ENCODE results near the gene OXNAD1. TPM values are rescaled to one million over a fixed set of nuclear protein-coding genes. Genes with fewer than 3 reads are reported as not detected.

The OXNAD1 gene
- total RNA-seq, 1 experiment from 2014 or later: 12.1 TPM

DNA sequence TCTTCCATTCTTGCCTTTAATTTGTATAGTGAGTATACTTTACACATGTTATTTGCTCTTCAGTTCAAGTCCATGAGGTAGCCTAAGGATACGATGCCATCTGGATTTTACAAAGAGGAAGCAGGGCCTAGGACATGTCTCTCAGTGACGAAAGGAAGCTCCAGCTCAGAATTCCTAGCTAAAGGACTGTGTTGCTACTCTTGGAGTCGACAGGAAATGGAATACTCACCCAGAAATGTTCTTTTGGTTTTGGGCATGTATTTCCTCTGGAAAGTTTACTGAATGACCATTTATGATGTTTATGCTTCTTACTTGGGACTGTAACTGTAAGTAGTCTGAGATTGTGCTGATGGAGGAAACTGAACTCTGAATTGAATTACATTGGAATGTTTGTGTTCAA lies 12.5 kb downstream of the OXNAD1 start:
- no peak for DNase-seq (ENCODE audit: low read depth, low spot score)
- H3K4me2 ChIP-seq (ENCODE audit: low read length): no peak overlapping the region
- H3K27me3 ChIP-seq (ENCODE audit: insufficient read depth, low read length): no peaks in the 10 kb centered on the region
- CTCF ChIA-PET: interaction anchor here (1.2 kb wide), 1 partner anchor 13 kb away, joined by 3 read pairs; no protein-coding TSS in a partner anchor
- no peaks in the 10 kb centered on the region for H3K79me2 ChIP-seq (ENCODE audit: insufficient read depth, low read length)
- ATAC-seq: no peak
- BruUV-seq (replicated peaks): no TSS peak
- no peak overlapping the region for H3K27ac ChIP-seq (ENCODE audit: low read depth, low read length)
- H3K9me2 ChIP-seq (ENCODE audit: insufficient read depth): no peaks in the 10 kb centered on the region
- no peaks in the 10 kb centered on the region for H3K9me3 ChIP-seq (ENCODE audit: control insufficient read depth in 1 of 2, insufficient read depth in 1 of 2, low read depth in 1 of 2, low read length in 2 of 2)
- POLR2A ChIA-PET: no interaction called here
- H4K20me1 ChIP-seq (ENCODE audit: insufficient read depth): no peaks in the 10 kb centered on the region
- TF ChIP-seq POLR2AphosphoS5 (IDR thresholded peaks at IDR 0.05; ENCODE audit: low read depth, low read length) (no peak), FOSL1 (IDR thresholded peaks at IDR 0.05; ENCODE audit: low read depth) (no peak), SP1 (IDR thresholded peaks at IDR 0.05; ENCODE audit: low read depth) (no peak), RAD21 (IDR thresholded peaks at IDR 0.05; ENCODE audit: low read depth) (no peak), ZNF274 (IDR thresholded peaks at IDR 0.05; ENCODE audit: low read depth, low read length) (no peak), ZFX (IDR thresholded peaks at IDR 0.05) (no peak), CEBPB (IDR thresholded peaks at IDR 0.05; ENCODE audit: low read depth) (no peak), EGR1 (IDR thresholded peaks at IDR 0.05; ENCODE audit: low read depth) (no peak), SRF (IDR thresholded peaks at IDR 0.05; ENCODE audit: low read depth) (no peak), CBX3 (IDR thresholded peaks at IDR 0.05; ENCODE audit: low read depth) (no peak), TCF7L2 (IDR thresholded peaks at IDR 0.05; ENCODE audit: borderline replicate concordance, extremely low read depth, insufficient read depth, insufficient read length) (no peak), EZH2 (IDR thresholded peaks at IDR 0.05) (no peak)
- TF ChIP-seq, protein P1, sequence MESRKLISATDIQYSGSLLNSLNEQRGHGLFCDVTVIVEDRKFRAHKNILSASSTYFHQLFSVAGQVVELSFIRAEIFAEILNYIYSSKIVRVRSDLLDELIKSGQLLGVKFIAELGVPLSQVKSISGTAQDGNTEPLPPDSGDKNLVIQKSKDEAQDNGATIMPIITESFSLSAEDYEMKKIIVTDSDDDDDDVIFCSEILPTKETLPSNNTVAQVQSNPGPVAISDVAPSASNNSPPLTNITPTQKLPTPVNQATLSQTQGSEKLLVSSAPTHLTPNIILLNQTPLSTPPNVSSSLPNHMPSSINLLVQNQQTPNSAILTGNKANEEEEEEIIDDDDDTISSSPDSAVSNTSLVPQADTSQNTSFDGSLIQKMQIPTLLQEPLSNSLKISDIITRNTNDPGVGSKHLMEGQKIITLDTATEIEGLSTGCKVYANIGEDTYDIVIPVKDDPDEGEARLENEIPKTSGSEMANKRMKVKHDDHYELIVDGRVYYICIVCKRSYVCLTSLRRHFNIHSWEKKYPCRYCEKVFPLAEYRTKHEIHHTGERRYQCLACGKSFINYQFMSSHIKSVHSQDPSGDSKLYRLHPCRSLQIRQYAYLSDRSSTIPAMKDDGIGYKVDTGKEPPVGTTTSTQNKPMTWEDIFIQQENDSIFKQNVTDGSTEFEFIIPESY (IDR thresholded peaks at IDR 0.05; ENCODE audit: extremely low read depth, insufficient replicate concordance, low read length): no peak
- TF ChIP-seq, protein P2, sequence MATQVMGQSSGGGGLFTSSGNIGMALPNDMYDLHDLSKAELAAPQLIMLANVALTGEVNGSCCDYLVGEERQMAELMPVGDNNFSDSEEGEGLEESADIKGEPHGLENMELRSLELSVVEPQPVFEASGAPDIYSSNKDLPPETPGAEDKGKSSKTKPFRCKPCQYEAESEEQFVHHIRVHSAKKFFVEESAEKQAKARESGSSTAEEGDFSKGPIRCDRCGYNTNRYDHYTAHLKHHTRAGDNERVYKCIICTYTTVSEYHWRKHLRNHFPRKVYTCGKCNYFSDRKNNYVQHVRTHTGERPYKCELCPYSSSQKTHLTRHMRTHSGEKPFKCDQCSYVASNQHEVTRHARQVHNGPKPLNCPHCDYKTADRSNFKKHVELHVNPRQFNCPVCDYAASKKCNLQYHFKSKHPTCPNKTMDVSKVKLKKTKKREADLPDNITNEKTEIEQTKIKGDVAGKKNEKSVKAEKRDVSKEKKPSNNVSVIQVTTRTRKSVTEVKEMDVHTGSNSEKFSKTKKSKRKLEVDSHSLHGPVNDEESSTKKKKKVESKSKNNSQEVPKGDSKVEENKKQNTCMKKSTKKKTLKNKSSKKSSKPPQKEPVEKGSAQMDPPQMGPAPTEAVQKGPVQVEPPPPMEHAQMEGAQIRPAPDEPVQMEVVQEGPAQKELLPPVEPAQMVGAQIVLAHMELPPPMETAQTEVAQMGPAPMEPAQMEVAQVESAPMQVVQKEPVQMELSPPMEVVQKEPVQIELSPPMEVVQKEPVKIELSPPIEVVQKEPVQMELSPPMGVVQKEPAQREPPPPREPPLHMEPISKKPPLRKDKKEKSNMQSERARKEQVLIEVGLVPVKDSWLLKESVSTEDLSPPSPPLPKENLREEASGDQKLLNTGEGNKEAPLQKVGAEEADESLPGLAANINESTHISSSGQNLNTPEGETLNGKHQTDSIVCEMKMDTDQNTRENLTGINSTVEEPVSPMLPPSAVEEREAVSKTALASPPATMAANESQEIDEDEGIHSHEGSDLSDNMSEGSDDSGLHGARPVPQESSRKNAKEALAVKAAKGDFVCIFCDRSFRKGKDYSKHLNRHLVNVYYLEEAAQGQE (IDR thresholded peaks at IDR 0.05; ENCODE audit: low read depth): no peak
- TF ChIP-seq, protein P3, sequence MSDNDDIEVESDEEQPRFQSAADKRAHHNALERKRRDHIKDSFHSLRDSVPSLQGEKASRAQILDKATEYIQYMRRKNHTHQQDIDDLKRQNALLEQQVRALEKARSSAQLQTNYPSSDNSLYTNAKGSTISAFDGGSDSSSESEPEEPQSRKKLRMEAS (IDR thresholded peaks at IDR 0.05): no peak
- TF ChIP-seq, protein P4, sequence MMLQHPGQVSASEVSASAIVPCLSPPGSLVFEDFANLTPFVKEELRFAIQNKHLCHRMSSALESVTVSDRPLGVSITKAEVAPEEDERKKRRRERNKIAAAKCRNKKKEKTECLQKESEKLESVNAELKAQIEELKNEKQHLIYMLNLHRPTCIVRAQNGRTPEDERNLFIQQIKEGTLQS (IDR thresholded peaks at IDR 0.05): no peak
- H2AFZ ChIP-seq (ENCODE audit: low read depth, low read length, poor library complexity, severe bottlenecking): no peak overlapping the region
- RAD21 ChIA-PET (ENCODE audit: low non-redundant PET in 1 of 2, low total read pairs in 2 of 2, uncharacterized antibody in 2 of 2, unreplicated experiment in 2 of 2): no interaction called here
- peaks cover 8 to 13% of the 10 kb centered on the region in 2 experiments; a peak in 2 of 4 replicates for H3K36me3 ChIP-seq (ENCODE audit: control insufficient read depth in 1 of 2, insufficient read depth in 2 of 2, low read length in 2 of 2)
- H3K9ac ChIP-seq (ENCODE audit: low read length): no peak overlapping the region
- intact Hi-C loops (cut with micrococcal nuclease): no loop called here
- H3K4me1 ChIP-seq (ENCODE audit: control insufficient read depth in 1 of 2, insufficient read depth in 2 of 2, low read length in 2 of 2): no peaks in the 10 kb centered on the region
- no peak overlapping the region for H3K4me3 ChIP-seq (replicated peaks in 1 of 2; ENCODE audit: low read depth in 1 of 2, low read length in 2 of 2)

Data from HCT116 (cell line).